Kidney capillary endothelial cell (primary cell): ENCODE data around the gene FHOD3.

Experiments
- DNase-seq: peaks from one replicate; pipeline ENCODE4 v3.0.0-alpha.2; 2018; ENCODE audit warnings: low spot score

The FHOD3 gene

DNA sequence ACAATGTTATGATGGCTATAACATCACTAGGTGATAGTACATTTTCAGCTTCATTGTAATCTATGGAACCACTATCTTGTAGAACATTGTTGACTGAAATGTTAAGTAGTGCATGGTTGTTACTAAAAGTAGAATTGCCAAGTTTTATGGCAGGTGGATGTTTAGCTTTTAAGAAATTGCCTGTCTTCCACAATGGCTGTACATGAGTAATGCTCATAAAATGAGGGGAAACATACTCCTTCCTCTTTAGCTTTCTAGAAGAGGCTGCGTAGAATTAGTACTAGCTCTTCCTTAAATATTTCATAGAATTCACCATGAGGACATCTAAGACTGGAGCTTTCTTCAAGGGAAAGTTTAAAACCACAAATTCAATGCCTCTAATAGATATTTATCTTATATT lies 370.3 kb downstream of the FHOD3 start:
- DNase-seq: no peak

DNA sequence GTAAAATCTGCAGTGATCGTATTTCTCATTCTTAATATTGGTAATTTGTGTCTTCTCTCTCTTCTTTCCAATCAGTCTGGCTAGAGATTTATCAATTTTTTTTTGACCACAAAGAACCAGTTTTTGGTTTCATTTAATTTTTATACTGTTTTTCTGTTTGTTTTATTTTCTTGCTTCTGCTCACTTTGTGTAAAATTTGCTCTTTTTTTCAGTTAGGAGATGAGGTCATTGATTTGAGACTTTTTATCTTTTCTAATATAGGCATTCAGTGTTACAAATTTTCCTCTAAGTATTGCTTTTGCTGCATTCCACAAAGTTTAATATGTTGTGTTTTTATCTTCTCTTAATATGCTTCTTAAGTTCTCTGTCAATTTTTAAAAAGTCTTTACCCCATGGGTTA lies 370.8 kb downstream of the FHOD3 start:
- no peak for DNase-seq

DNA sequence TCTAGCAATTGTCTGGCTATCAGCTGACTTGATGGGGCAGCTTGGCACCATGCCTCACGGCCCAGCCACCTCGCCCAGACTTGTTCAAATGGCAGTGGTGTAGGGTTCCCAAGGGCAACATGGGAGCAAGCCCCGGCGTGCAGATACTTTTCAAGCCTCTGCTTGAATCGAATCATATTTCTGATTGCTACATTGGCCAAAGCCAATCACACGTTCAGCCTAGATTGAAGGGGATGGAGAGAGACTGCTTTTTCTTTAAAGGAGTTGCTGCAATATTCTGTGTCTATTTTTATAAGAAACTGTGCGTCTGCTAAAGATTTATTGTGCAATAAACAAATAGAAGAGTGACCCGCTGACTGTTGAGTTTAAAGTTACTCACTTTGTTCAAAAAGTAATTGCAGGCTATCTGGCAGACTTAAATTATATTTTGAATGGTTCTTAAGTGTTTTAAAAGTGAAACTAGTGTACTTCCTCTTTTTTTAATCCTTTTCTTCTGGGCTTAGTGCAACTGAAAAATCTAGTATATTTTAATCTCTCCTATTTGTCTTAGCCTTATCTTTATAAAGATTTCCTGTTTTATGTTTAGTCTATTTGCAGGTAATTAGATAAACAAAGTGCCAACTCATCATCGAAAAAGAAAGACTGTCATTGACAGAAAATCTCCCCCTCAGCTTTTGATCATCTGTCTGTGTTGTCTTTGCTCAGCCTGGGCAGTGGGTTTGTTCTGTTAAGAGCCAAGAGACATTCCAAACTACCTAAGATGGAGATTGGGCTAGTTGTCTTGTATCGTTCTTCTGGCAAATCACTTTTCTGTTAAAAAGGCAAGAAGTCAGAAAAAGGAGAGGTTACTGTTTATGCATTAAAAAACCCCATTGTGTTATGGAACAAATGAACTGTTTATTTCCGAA lies 375.2 kb downstream of the FHOD3 start:
- DNase-seq: no peak

DNA sequence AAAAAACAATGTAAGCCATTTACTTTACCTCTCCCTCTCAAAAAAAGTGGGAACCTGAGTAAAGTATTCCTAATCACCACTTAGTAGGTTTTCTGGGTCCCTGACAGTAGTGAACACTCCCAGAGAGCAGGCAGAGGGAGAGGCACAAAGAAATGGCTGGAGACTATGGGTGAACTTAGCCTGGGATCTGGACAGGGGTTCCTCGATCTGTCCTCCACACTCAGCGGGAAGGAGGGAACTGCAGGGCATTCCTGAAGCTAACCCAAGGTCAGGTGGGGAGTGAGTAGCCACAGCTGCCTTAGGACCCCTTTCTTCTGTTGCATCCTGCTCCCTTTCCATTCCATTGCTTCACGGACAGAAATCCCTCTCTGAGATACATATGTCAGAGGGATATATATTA lies 375.9 kb downstream of the FHOD3 start:
- no peak for DNase-seq

DNA sequence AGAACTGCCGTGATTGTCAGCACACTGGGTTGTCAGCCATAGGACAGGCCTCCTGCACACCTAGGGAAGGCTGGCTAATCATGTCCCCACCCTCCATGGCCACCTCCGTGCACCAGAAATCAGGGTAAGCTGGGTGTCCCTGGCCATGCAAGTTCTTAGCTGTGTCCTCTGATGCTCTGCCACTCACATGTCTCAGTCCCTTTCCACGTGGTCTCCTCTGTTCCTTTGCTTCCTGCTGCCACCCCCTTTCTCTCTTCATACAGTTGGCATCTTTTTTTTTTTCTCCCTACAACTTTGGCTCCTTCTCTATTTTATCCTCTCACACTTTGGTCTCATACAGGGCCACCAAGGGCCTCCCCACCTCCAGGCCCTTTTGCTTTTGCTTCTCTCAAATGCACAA lies 377.6 kb downstream of the FHOD3 start:
- DNase-seq: no peak

DNA sequence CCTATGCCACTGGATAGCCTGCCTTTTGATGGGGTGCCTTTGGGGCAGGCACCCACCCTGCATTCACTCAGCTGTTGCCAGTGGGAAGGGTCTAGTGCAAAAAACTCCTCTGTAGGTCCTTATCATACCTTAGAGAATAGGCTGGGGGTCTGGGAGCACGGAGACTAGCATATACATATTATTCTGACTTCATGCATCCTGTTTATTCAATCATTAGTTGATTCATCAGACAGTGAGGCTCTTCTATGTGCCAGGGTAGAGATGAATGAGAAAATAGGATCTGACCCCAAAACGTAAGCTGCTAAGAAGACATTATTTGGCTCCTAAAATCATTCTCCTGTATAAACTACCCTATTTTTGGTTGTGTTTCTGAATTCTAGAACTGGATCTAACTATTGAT lies 378.0 kb downstream of the FHOD3 start:
- no peak for DNase-seq

DNA sequence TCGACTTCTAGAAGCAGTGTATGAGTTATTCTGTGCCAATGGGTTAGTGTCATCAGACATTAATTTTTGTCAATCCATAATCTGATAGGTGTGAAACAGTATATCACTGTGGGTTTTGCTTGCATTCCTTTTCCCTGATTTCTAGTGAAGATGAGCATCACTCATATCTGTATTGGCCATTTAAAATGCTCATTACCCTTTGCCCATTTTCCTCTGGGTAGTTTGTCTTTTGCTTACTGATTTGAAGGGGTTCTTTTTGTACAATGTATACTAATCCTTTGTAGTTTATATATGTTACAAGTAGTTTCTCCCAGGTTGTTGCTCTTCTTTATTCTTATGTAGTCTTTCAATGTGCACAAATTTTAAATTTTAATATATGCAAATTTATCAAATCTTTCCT lies 379.1 kb downstream of the FHOD3 start:
- DNase-seq: no peak

DNA sequence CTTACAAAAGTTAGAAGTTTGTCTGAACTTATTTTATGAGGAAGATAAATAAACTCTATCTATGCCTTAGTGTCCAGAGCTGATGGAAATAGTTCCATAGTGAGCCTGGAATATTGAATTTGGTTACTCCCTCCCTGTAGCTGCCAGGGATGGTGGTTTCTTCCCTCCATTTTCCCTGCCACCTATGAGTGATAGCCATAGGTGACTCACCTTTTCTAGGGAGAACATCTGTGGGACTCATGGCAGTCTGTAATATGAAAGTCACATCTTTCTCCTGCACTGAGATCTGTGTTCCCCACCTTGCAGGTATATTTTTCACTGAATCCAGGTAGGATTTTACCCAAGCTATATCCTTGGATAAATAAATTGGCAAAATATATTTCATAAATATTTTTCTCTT lies 382.5 kb downstream of the FHOD3 start:
- DNase-seq: no peak

DNA sequence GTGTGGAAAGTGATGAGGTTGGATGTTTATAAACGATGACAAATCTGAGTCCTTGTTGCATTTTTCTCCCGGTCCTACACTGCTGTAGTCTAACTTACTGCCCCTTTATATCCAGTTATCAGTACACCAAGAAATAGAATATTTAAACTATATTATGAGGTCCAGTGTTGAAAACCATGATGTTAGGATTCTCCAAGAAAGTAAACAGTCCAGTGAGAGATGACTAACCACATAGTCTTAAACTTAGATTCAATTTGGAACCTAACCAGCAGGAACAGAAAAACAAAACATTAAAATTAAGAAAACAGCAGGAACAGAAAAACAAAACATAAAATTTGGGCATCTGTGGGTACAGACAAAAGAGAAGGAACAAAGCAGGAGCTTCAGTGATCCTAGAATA lies 388.1 kb downstream of the FHOD3 start:
- no peak for DNase-seq

DNA sequence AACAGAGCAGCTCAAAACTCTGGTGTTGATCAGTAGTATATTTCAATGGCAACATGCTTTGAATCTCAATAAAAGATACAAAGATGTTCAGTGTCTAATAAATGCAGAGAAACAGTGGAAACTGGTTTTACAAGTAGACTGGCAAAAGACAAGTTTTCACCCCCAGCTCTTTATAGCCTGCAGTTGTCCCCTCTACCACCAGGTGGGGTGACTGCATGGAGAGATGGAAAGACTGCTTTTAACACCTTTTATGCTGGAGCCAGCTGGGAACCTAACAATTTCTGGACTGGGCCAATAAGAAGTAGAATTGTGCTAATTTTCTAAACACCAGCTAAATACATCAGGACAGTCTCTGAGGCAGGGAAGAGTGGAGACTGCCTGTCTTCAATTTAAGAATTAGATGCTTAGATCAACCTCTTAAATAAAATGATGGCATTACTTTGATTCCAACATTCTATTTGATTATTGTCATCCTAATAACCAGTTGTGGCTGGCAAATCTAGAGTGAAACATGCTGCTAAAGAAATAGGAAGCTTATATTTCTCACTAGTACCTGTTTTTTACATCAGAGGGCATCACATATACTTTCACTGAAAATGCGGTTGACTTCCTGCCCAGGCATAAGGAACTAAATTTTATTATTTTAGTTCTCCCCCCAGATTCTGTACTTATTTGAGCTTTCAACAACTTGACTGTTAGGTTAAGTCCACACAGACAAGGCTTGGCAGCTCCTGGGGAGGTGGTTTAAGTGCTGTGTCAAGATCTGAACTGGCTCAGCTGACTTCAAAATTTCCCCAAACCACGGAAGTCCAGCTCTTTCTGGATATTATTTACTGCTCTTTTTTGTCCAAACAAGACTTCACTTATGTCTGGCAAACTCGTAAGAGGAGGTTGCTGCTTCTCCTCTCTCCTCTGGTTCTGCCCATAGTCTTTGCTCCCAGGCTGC lies 390.8 kb downstream of the FHOD3 start:
- peak; percentile 51 for DNase-seq

DNA sequence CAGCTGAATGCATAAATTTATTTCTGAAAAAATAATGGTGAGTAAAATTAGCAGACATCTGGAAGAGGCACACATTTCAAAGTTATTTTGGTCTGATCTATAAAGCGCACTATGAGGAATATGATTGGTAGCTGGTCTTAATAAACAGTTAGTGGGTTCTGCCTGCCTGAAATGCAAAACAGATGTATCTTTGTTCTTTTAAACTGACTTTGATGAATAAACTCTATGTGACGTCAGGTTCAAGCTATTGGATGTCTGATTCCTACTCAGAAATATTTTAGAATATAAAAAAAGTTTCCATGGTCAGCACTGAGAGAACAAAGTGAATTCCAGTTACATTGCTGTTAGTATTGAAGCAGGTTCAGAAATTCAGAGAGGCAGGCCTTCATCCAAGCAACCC lies 394.9 kb downstream of the FHOD3 start:
- DNase-seq: no peak

DNA sequence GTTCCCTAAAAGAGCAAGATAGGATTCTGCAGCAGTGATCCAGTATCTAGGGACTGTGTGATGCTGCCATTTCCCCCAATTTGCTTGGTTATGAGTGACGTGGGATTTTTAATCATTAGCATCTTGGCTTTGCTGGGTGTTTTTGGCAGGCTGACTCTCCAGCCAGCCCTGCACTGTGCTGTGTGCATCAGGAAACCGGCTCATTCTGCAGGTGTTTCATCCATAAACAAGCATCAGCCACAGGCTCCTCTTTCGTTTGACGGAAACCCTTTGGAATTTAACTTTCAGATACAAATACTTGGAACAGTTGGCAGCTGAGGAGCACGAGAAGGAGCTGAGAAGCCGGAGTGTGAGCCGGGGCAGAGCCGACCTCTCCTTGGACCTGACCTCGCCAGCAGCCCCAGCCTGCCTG lies 395.4 kb downstream of the FHOD3 start:
- no peak for DNase-seq

DNA sequence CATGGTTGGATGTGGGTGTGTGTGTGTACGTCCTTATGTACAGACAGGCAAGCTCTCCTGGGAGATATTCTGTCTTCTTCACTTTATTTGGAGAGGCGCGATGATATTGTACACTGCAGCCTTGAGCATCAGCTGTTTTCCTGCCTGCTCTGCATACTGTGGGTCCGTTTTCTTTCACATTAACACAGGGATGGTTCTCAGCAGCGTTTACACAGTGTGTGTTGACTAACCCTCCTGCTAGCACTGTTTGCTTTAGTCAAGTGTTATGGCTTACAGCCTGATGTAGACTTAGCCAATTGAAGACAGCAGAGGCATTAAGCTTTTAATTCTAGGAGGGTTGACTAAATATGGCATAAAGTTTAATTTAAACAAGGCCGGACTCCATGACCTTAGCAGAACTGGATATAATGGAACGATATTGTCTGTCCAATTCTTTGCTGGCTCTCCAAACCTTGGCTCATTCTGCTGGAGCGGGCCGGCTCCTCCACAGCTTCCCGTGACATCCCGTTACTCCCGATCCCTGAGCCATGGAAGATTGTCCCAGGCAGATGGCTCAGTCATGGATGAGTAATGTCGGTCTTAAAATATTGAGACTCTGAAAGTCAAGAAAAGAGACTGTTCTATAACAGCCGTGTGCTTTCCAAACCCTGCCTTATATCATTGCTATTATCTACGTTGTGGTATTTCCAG lies 396.6 kb downstream of the FHOD3 start:
- no peak for DNase-seq

DNA sequence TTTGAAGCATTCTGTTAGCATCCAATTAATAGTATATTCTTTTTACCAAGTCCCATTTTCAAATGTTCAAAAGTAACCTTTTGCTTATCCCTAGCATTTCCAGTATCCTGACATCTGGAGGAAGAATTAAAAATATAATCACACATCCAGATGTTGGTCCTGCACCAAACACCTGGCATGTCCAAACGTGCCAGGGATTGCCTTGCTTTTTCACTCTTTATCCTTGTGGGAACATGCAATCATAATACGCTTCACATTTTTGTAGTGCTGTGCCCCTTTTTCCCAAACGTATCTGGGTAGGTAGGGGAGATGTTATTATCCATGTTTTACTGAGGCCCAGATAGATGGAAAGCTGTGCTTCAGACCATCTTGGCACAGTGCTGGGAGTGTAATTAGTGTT lies 398.3 kb downstream of the FHOD3 start:
- DNase-seq: no peak

DNA sequence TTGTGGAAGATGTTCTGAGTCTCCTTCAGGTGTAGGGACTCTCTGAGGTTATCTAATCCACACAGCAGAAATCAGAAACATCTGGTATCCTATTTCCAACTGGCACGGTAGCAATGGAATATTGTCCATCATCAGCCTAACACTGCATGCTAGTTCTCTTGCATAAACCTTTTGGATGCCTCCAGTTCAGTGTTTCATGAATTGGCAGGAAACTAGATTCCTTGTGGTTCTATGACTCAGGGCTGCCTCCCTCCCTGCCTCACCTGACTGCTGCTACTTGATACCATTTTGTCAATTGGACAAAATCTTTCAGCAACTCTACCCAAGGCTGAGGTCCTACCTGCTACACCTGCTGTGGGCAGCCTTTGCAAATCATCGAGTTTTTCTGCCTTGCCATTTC lies 400.4 kb downstream of the FHOD3 start:
- no peak for DNase-seq

DNA sequence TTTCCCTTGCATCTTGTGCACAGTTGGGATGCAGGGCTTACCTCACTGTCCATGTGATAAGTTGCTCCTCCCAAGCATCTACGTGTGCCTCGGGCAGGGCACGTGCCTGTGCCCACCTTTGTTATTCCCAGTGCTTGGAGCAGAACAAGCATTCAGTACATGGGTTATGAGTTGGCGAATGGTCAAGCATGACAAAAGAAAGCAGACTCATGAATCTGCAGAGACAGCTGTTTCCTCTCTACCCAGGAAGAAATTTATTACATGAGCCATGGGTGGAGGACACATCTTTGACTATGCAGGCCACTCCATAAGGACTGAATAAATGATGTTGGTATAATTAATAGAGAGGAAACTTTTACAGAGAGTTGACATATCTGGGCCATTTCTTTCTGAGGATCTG lies 403.4 kb downstream of the FHOD3 start:
- DNase-seq: no peak

DNA sequence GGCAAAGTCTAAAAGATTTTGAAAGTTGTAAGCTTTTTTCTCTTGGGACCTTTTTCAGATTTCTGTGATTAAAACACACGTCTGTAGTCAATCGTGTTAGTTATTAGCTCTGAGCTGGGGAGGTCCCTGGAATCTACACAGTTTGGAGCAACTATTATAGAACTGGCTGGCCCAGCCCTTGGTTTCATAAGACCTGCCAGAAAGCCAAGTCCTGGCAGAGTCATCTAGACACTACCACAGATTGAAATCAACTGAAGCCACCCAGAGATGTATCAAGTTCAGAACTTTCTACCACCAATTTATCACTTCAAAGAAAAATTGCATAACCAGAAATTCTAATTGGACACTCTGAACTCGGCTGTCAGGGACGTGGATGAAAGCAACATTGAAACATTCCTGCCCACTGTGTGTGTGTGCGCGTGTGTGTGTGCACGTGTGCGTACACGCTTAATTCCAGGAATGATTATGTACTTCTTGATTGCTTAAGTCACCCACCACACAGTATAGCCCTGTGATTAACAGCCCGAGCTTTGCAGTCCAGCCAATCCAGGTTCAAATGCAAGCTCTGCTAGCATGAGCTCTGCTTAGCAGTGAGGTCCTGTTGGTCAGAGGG lies 405.0 kb downstream of the FHOD3 start:
- DNase-seq: no peak

DNA sequence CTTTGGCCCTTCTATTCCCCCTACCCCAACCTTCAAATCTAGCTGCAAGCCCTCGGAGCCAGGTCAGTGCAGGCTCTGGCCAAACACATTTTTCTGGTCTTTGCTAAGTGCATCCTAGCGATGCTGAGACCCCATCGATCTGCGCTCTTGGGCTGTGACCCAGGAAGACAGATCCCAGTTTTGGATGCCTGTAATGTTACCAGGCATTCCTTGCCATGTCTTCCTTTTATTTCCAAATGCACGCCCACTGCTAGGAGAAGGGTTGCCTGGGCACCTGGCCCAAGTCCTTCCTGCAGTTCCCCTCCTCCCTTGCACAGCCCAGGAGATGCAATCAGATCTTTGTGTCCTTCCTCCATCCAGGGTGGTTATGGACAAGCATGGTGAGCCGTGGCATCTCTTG lies 406.6 kb downstream of the FHOD3 start:
- DNase-seq: no peak

DNA sequence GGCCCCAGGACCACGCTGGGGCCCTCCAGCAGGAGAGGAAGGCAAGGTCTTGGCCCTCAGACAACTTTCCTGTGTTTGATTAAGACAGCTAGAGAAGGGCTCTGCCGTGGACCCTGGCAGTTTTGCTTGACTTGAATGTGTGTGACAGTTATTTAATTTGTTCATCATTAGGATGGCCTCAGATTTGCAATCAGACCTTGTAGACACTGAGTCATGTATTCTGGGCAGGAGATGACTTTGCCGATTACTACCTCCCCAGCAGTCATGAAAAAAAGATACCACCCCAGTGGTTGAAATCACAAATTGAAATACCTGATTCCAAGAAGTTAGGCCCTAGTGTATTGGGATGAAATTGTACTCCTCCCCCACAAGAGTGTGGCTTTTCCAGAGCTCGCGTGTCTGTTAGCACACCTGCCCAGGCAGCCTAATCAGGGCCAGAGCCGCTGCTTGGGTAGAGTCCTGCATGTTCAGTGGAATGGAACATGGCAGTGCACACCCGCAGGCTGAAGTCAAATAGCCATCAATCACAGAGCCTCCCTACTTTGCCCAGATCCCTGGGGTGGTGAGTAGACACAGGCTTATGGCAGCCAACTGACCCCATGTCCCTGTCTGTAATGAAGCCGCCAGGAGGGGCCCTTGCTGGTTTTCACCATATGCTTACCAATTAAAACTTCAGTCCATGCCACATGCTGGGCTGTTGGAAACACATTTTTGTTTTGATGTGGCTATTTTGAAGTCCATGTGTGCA lies 408.8 kb downstream of the FHOD3 start:
- DNase-seq: no peak

DNA sequence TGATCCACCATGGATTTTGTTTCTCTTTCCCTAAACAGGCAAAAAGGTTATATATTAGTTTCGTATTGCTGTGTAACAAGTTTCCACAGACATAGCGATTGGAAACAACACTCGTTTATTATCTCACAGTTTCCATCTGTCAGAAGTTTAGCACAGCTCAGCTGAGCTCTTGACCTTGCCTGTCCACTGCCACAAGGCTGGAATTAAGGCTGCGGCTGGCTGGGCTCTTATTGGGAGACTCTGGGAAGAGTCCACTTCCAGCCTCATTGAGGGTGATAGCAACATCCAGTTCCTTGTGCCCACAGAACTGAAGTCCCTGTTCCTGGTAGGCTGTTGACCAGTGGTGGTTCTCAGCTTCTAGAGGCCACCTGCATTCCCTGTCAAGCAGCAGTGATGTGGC lies 410.9 kb downstream of the FHOD3 start:
- DNase-seq: no peak

DNA sequence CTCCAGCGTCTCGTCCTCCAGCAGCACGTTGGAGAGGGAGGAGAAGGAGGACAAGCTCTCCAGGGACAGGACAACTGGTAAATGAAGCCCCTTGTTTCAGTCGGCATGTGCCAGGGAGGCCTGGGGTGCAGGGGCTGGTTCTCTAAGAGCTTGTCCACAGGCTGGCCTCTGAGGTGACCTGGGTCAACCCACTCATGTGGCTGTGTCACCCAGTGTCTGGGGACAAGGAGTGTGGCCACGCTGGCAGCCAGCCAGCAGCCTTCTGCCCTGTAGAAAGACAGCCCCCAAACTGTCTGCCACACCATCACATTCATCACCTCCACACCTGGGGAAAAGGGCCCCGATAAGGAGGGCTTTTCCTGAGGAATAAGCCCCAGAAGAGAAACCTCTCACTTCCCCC lies 411.8 kb downstream of the FHOD3 start:
- DNase-seq: no peak
